GM19043 (cell line): ENCODE results near the gene FAM200A.
"Not testable (repeated sequence)": the region's sequence is repeated elsewhere in the genome, so short reads cannot be mapped to it uniquely, and the experiment has no call there.

Source experiments
- ATAC-seq: cut with Tn5 transposase; IDR thresholded peaks from one replicate; pipeline ENCODE4 v1.9.1; 2021; ENCODE audit warnings: low read depth; ENCODE audit not compliant: unreplicated experiment

The FAM200A gene

DNA sequence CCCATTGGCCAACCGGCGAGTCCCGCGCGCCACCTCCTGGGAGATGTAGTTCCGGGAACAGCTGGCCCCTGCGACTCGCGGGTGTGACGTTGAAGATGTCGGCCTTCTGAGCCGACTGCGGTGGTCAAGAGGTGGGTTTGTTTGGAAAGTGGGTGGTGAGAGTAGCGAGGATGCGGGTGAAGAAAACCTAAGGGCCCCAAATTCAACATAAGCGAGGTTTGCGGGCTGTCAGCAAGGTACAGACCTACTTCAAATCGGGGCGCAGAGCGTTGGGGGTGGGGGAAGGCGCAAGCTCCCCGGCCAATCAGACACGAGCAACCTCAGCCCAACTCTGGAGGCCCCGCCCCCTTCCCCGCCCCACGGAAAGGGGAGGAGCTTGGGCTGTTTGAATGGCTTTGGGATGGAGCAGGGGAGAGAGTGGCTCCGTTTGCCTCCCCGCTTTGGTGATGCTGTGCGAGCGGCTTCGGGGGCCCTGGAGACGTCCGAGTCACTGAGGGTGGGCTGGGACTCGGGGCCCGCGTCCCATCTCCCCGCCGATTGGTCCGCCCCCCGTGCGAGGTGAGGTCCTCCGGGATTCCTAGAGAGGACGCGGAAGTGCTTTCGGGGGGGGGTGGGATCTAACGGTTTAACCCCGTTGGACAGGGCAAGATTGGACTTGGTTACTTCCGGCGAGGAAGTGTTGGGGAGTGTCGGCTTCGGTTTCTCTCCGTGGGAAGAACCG, 47.2 kb downstream of the FAM200A start, which contains the start of gene ZKSCAN5:
TSS of gene ZKSCAN5 (plus strand) at position 60 of the 721 bp plus-strand sequence. CDS start 1,383 bp downstream, outside the sequence.
- peak; percentile 74 for ATAC-seq

DNA sequence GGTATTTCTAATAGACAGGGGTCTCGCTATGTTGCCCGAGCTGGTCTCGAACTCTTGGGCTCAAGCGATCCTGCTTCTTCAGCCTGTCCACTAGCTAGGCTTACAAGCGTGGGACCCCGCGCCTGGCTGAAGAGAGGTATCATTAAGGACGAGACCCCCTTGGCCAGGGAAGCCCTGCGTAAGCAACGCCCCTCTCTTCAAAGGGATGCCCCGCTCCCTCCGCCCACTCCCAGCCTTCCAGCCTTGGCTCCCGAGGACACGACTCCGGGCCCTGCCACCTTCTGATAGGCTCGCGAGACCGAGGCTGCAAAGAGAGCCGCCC, 47.7 kb downstream of the FAM200A start:
- no peak for ATAC-seq

DNA sequence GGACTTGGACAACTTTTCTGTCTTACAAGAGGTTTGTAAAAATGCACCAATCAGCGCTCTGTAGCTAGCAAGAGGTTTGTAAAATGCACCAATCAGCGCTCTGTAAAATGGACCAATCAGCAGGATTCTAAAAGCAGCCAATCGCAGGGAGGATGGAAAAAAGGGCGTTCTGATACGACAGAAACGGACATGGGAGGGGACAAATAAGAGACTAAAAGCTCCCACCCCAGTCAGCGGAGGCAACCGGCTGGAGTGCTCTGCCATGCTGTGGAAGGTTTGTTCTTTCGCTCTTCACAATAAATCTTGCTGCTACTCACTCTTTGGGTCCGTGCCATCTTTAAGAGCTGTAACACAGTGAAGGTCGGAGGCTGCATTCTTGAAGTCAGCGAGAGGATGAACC, 50.7 kb downstream of the FAM200A start:
- not testable (repeated sequence) for ATAC-seq

DNA sequence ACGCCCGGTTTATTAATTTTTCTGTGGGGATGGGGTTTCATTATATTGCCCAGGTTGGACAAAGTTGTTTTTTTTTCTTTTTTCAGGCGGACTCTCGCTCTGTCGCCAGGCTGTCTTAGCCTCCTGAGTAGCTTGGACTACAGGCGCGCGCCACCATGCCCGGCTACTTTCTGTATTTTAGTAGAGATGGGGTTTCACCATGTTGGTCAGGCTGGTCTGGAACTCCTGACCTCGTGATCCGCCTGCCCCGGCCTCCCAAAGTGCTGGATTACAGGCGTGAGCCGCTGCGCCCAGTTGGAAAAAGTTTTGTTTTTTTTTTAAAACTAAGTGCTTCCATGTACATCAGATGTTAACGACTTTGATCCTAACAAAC, 51.3 kb downstream of the FAM200A start:
- ATAC-seq: no peak

DNA sequence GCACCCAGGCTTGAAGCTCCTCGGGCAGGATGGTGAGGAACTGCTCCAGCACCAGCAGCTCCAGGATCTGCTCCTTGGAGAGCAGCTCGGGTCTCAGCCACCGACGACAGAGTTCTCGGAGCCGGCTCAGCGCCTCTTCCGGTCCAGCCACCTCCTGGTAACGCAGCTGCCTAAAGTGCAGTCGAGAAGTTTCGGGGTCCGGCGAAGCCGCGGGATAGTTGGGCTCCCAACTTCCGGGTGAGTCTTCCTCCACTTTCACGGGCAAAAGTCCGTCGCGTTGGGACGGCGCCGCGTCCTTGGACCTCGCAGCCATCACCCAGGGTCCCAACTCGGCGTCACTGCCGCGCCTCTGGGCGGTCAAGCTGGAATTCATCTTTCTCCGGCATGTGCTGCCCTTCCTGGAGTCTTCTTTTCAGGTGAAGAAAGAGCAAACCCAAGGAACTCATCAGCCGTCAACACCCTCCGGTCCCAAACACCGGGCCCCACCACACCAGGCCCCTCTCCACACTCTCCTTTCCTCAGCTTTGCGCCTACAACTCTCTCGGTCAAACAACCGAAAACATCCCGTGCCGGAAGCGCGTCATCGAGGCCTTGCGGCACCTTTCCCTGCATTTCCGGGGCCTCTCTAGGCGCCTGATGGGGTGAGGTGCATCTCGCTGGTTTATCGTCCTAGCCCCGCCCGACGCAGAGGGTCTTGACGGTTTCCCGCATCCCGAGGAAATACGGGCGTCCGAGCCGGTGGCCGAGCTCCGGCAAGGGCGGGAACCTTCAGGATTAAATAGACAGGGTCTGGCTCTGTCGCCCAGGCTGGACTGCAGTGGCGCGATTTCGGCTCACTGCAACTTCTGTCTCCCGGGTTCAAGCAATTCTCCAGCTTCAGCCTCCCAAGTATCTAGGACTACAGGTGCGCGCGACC, 51.9 kb downstream of the FAM200A start, which contains the start of gene ZNF394:
TSS of gene ZNF394 (minus strand) at position 561 of the 916 bp plus-strand sequence. CDS start at position 373, 188 bp downstream.
- peak; percentile 41 for ATAC-seq

DNA sequence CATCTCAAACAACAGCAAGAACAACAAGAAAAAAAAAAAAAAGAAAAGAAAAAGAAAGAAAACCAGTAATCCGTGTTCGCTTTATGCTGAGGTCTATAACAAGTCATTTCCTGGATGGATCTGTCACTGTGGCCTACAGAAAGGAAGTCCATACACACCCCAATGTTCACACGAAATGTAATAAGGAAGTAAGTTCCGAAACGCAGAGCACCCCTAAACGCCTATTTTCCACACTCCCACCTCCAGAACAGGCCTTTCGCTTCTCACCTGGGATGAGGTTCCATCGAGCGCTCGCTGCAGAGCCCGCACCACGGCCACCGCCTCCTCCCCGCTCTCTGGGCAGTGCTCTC, 52.6 kb downstream of the FAM200A start:
- no peak for ATAC-seq

DNA sequence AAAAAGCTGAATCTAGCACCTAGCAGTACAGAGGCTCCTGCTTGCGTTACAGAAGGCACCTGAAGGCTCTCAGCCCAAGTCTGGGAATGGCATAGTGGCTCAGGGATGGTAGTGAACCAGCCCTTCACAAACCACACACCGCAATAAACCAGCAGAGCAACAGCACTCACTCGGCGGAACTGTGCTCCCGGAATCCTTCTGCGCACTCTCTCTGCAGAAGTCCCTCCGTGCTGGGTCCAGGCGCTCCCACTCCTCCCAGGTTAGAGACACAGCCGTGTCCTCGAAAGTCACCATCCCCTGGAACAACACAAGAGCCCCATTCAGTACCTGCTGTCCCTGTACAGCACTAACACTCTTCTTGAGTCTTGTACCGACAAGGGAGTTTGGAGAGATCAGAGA, 53.4 kb downstream of the FAM200A start:
- ATAC-seq: no peak

DNA sequence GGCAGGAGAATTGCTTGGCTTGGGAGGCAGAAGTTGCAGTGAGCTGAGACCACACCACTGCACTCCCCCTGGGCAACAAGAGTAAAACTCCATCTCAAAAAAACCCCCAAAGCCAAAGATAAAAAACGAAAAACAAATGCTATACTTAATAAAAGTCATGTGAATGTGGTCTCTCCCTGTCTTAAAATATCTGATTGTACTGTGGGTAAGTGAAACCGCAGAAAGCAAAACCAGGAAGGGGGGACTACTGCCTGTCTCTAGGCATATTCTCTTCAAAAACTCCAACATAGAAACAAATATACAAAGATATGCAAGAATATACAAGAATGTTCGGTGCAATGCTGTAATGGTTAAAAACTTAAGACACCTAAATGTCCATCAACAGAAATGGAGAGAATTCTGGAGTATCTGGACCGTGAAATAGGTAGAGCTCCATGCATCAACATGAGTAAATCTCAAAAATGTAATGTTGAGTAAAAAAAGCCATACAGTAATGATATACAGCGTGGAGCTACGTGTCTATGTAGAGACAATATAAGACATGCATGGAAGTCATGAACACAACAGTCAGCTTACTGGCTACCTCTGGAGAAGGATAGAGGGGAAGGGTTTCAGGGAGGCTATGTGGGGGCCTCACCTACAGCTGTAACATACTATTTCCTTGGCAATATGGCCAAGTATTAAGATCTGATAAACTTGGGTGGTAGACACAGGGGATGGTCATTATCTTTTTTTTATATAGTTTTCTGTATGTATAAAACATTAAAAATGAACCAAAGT, 54.0 kb downstream of the FAM200A start:
- ATAC-seq: no peak
